Activated T-cell treated with anti-CD3 and anti-CD28 coated beads, Interleukin-2, amount 50 U/mL, for 24 hours (primary cell): ENCODE data around the gene RPS19BP1.

ENCODE experiments used
- DNase-seq: peaks from one replicate; pipeline ENCODE4 v3.0.0-alpha.2; 2020
- H3K27ac Mint-ChIP-seq: 2 replicates; pipeline ENCODE4 v1.8.0; 2020; ENCODE audit warnings: mild to moderate bottlenecking, mixed read lengths
- H3K27me3 Mint-ChIP-seq: 2 replicates; pipeline ENCODE4 v1.8.0; 2020; ENCODE audit warnings: mixed read lengths
- H3K36me3 Mint-ChIP-seq: 2 replicates; pipeline ENCODE4 v1.8.0; 2020; ENCODE audit warnings: low read depth, mixed read lengths
- H3K4me1 Mint-ChIP-seq: 2 replicates; pipeline ENCODE4 v1.8.0; 2020; ENCODE audit warnings: low read depth, mixed read lengths
- H3K4me3 Mint-ChIP-seq: 2 replicates; pipeline ENCODE4 v1.8.0; 2020; ENCODE audit warnings: mild to moderate bottlenecking, moderate library complexity, mixed read lengths
- H3K9me3 Mint-ChIP-seq: 2 replicates; pipeline ENCODE4 v1.8.0; 2020; ENCODE audit warnings: mixed read lengths

RPS19BP1 gene

DNA sequence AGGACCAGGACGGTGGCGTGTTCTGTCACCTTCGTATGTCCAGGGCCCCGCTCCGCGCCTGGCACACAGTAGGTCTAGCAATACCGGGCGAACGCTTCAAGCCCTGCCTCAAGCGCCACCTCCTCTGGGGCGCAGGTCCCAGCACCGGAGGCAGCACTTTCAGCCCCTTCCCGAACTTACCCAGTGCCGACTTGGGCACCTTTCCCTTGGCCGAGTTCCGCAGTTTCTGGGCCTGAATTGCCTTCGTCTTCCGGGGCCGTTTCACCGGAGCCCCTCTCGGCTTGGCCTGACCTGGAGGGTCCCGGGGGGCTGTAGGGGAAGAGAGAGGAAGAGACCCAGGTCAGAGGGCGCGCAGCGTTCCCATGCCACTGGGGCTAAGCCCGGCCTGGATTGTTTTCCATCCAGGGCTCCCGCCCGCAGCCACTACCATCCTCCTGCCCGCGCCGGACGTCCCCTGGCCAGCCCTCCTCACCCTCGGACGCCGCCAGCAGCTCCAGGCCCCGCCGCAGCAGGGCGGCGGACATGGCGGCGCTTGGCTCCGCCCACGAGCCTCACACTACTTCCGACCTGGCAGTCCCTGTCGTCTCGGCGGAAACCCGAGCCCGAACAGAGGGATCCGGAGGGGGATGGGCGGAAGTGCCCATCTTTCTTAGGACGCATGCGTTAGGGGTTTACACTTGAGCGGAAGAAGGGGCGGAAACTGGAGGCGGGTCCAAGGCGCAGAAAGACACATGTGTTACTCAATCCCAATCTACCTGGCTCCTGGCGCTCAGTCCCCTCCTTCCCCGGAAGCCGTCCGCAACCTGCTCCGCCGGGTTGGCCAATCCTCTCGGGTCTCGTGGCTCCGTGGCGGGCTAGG lies at the start of gene RPS19BP1:
TSS of gene RPS19BP1 (minus strand) at position 534 of the 859 bp plus-strand sequence. CDS start at position 524, 10 bp downstream.
- Mint-ChIP-seq H3K4me1 (peaks cover 56% of the 10 kb centered on the region), H3K9me3 (no peaks in the 10 kb centered on the region), H3K27me3 (no peaks in the 10 kb centered on the region)

GRCh38 chr22:39581303-39581702 lies 48.8 kb upstream of the RPS19BP1 start:
- H3K27me3 Mint-ChIP-seq = peaks cover 6% of the 10 kb centered on the region
- no peak overlapping the region for H3K27ac Mint-ChIP-seq
- no peak overlapping the region for H3K4me3 Mint-ChIP-seq
- no peaks in the 10 kb centered on the region for H3K4me1 Mint-ChIP-seq
- DNase-seq = no peak
- no peaks in the 10 kb centered on the region for H3K9me3 Mint-ChIP-seq
- H3K36me3 Mint-ChIP-seq = no peaks in the 10 kb centered on the region

More for the DNA sequence above, at the start of gene RPS19BP1:
- Mint-ChIP-seq H3K36me3 (peaks cover 52% of the 10 kb centered on the region), H3K27ac (peak within 1 kb of the TSS; percentile 96), H3K4me3 (peak within 1 kb of the TSS; percentile 97)
- peak; percentile 99 for DNase-seq

DNA sequence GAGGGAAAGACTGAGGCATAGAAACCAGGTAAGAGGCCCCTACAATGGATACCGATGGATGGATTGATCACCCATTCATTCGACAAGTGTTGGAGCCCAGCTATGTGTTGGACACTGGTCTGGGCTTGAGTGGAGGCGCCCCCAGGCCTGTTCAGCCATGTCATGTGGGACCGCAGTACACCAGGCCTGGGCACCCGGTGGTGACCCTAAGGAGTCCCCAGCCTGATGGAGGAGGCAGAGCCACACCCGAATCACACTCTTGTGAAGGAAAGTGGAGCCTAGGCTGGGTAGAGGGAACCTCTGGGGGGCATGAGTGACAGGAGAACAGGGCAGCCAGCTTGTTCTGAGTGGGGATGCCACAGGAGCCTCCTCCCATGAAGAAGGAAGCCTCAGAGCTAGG lies 48.2 kb upstream of the RPS19BP1 start:
- Mint-ChIP-seq H3K27me3 (peaks cover 6% of the 10 kb centered on the region), H3K9me3 (no peaks in the 10 kb centered on the region), H3K4me3 (no peak overlapping the region), H3K4me1 (no peaks in the 10 kb centered on the region), H3K27ac (no peak overlapping the region), H3K36me3 (no peaks in the 10 kb centered on the region)
- DNase-seq = no peak

DNA sequence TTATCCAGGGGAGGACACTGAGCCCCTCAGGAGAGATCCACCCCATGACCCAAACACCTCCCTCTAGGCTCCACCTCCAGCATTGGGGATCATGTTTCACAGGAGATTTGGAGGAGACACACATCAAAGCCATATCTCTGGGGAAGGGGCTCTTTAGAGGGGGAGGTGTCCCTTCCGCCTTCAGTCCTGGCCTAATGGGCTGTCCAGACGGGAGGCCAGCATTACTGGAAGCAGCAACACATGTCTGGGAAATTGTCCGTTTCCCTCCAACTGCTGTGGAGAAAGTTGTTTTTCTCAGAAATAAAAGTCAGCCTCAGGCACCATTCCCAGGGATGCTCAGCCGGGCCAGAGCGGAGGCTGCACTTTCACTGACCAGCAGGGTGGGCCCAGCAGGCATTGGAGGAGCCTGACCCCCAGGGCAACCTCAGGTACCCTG lies 47.5 kb upstream of the RPS19BP1 start:
- Mint-ChIP-seq H3K27me3 (peaks cover 6% of the 10 kb centered on the region), H3K4me1 (no peaks in the 10 kb centered on the region)

GRCh38 chr22:39577900-39578299 lies 45.4 kb upstream of the RPS19BP1 start:
- H3K27me3 Mint-ChIP-seq = peaks cover 6% of the 10 kb centered on the region
- no peak overlapping the region for H3K27ac Mint-ChIP-seq
- H3K36me3 Mint-ChIP-seq = no peaks in the 10 kb centered on the region
- no peak for DNase-seq
- H3K4me1 Mint-ChIP-seq = no peaks in the 10 kb centered on the region
- no peak overlapping the region for H3K4me3 Mint-ChIP-seq
- no peaks in the 10 kb centered on the region for H3K9me3 Mint-ChIP-seq

More for the DNA sequence above, 47.5 kb upstream of the RPS19BP1 start:
- Mint-ChIP-seq H3K4me3 (no peak overlapping the region), H3K36me3 (no peaks in the 10 kb centered on the region), H3K27ac (no peak overlapping the region), H3K9me3 (no peaks in the 10 kb centered on the region)
- no peak for DNase-seq

- Mint-ChIP-seq H3K27me3 (peaks cover 6% of the 10 kb centered on the region), H3K4me3 (no peak overlapping the region), H3K27ac (no peak overlapping the region), H3K36me3 (no peaks in the 10 kb centered on the region), H3K4me1 (no peaks in the 10 kb centered on the region), H3K9me3 (no peaks in the 10 kb centered on the region)
- DNase-seq = no peak
Observed at GRCh38 chr22:39577366-39577765, 44.8 kb upstream of the RPS19BP1 start.

DNA sequence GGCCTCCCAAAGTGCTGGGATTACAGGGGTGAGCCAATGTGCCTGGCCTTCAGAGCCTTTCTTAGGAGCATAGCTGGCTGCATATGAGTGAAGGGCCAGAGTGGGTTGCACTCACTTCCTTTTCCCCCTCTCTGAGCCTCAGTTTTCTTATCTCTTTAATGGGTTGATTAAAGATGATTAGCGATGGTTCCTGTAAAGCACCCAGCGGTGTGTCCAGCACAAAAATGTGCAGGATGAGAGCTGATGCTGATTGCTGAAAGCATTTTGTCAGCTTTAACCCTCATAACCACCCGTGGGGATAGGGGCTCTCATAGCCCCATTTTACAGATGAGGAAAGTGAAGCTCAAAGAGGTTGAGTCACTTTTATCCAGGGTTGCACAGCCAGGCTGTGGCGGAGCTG lies 43.5 kb upstream of the RPS19BP1 start:
- no peak overlapping the region for H3K4me3 Mint-ChIP-seq
- DNase-seq = no peak
- no peaks in the 10 kb centered on the region for H3K9me3 Mint-ChIP-seq
- H3K36me3 Mint-ChIP-seq = no peaks in the 10 kb centered on the region
- H3K4me1 Mint-ChIP-seq = no peaks in the 10 kb centered on the region
- H3K27me3 Mint-ChIP-seq = peaks cover 6% of the 10 kb centered on the region
- no peak overlapping the region for H3K27ac Mint-ChIP-seq

DNA sequence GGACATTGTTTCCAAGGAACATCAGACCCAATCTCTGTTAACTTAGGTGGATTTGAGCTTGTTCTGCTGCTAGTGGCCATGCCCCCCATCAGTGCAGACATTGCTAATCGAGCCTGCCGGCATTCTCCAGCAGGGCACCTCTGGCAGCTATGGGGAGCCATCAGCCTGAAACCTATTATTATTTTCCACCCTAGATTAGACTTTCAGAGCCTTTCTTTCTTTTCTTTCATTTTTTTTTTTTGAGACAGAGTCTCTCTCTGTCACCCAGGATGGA lies 42.9 kb upstream of the RPS19BP1 start:
- DNase-seq = no peak
- peaks cover 6% of the 10 kb centered on the region for H3K27me3 Mint-ChIP-seq
- no peaks in the 10 kb centered on the region for H3K4me1 Mint-ChIP-seq
- H3K36me3 Mint-ChIP-seq = no peaks in the 10 kb centered on the region
- no peaks in the 10 kb centered on the region for H3K9me3 Mint-ChIP-seq
- H3K27ac Mint-ChIP-seq = no peak overlapping the region
- H3K4me3 Mint-ChIP-seq = no peak overlapping the region

DNA sequence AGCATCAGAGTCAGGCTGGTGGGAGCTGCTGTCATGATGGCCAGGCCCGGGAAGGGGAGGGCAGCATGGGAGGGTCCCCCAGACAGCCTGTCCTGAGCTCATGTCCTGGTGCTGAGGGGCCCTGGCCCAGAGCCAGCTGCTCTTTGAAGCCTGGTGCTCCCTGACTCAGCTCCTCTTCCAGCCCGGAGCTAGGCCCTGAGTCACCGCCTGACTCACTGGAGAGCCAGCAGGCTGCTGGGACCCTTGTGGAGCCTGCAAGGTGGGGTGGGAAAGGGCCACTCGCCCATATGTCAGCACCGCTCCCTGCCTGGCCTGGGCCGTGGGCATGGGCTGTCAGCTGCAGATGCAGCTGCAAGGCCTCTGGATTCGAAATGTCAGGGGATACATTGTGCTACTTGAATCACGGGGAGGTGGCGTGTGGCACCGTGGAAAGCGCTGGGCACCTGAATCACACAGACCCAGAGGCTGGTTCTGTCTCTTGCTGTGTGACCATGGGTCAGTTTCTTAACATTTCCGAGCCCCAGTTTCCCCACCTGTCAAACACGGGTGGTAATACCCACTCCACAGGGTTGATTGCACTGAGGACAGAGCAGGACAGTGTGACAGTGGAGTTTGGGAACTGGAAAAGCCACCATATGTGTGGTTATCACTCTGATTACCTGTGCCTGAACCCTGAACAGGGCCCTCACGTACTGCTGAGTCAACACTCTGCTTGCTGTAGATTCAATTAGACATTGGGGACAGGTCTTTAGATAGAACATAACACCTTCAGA lies 42.4 kb upstream of the RPS19BP1 start:
- Mint-ChIP-seq H3K27ac (no peak overlapping the region), H3K27me3 (peaks cover 6% of the 10 kb centered on the region), H3K36me3 (no peaks in the 10 kb centered on the region), H3K4me3 (no peak overlapping the region), H3K4me1 (no peaks in the 10 kb centered on the region), H3K9me3 (no peaks in the 10 kb centered on the region)
- DNase-seq = no peak

DNA sequence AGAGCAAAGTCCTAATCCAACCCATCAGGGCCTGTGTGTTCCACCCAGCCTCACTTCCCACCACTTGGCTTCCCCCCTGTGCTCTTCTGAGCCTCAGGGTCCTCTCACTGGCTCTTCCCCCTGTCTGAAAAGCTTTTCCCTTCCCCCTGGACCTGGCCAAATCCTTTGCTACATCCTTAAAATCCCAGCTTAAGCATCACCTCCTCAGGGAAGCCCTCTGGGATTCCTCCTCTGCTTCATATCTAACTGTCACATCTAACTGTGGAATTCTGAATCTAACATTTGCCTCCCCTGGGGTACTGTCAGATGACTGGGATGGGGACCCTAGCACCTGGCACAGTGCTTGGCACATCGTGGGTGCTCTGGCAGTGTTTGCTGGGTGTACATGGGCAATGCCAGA lies 39.0 kb upstream of the RPS19BP1 start:
- H3K9me3 Mint-ChIP-seq = no peaks in the 10 kb centered on the region
- H3K4me1 Mint-ChIP-seq = peaks cover 17% of the 10 kb centered on the region
- no peaks in the 10 kb centered on the region for H3K27me3 Mint-ChIP-seq
- no peak for DNase-seq
- no peak overlapping the region for H3K4me3 Mint-ChIP-seq
- no peak overlapping the region for H3K27ac Mint-ChIP-seq
- H3K36me3 Mint-ChIP-seq = no peaks in the 10 kb centered on the region

GRCh38 chr22:39570665-39571064 lies 38.1 kb upstream of the RPS19BP1 start, which contains the start of gene CACNA1I:
CACNA1I (plus strand) TSS chr22:39570753; CDS start chr22:39570753, 0 bp downstream.
- peaks cover 2% of the 10 kb centered on the region for H3K9me3 Mint-ChIP-seq
- no peak for DNase-seq
- no peaks in the 10 kb centered on the region for H3K36me3 Mint-ChIP-seq
- H3K4me1 Mint-ChIP-seq = peaks cover 17% of the 10 kb centered on the region
- H3K27ac Mint-ChIP-seq = no peak within 1 kb of the TSS
- H3K4me3 Mint-ChIP-seq = no peak within 1 kb of the TSS
- H3K27me3 Mint-ChIP-seq = no peaks in the 10 kb centered on the region

DNA sequence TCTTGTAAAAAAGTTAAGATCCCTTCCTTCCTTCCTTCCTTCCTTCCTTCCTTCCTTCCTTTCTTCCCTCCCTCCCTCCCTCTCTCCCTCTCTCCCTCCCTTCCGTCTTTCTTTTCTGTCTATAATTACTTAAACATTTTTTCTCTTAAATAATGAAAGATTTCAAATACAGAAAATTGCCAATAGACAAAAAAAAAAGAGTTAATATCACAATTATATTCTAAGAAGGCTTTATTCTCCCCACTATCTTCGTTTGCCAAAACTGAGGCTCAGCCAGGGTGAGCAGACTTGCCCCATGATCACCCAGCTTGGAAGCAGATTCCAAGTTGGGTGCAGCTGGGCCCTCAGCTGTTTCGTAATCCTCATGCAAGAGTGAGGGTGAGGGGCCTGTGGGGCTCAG lies 37.7 kb upstream of the RPS19BP1 start:
- no peak overlapping the region for H3K4me3 Mint-ChIP-seq
- H3K9me3 Mint-ChIP-seq = peaks cover 6% of the 10 kb centered on the region
- no peaks in the 10 kb centered on the region for H3K36me3 Mint-ChIP-seq
- H3K4me1 Mint-ChIP-seq = peaks cover 17% of the 10 kb centered on the region
- H3K27ac Mint-ChIP-seq = no peak overlapping the region
- H3K27me3 Mint-ChIP-seq = no peaks in the 10 kb centered on the region
- DNase-seq = no peak

DNA sequence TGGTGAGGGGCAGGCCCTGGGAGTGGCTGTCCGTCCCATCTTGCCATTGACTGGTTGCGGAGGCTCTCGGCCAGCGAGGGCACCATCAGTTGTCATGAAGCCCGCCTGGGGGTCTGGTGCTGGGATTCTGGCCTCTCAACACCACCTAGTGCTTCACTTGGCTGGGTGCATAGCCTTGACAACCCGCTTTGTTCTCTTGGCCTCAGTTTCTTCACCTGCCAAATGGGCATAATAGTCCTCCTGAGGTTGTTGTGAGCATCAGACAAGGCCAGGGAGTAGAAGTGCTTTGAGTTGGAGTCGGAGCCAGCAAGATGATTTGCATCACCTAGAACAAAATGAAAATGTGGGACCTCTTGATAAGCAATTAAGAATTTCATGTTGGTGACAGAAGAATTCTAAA lies 36.5 kb upstream of the RPS19BP1 start:
- Mint-ChIP-seq H3K9me3 (peaks cover 6% of the 10 kb centered on the region), H3K4me3 (no peak overlapping the region), H3K27ac (no peak overlapping the region), H3K27me3 (no peaks in the 10 kb centered on the region), H3K4me1 (peaks cover 17% of the 10 kb centered on the region), H3K36me3 (no peaks in the 10 kb centered on the region)
- DNase-seq = no peak

- Mint-ChIP-seq H3K36me3 (no peaks in the 10 kb centered on the region), H3K27ac (no peak overlapping the region), H3K4me3 (no peak overlapping the region), H3K4me1 (peaks cover 17% of the 10 kb centered on the region), H3K27me3 (no peaks in the 10 kb centered on the region), H3K9me3 (peaks cover 6% of the 10 kb centered on the region)
- DNase-seq = no peak
Observed at GRCh38 chr22:39568278-39568981, 35.9 kb upstream of the RPS19BP1 start.
